HuH-7 (cell line): ENCODE results near the gene C16orf54.
A peak's percentile ranks its signal among the peaks of the same experiment; 100 is the strongest.
"Not testable (repeated sequence)": the region's sequence is repeated elsewhere in the genome, so short reads cannot be mapped to it uniquely, and the experiment has no call there.

Experiments
- DNase-seq: peaks from one replicate; pipeline ENCODE4 v3.0.0; 2011; ENCODE audit warnings: low spot score

Gene C16orf54

DNA sequence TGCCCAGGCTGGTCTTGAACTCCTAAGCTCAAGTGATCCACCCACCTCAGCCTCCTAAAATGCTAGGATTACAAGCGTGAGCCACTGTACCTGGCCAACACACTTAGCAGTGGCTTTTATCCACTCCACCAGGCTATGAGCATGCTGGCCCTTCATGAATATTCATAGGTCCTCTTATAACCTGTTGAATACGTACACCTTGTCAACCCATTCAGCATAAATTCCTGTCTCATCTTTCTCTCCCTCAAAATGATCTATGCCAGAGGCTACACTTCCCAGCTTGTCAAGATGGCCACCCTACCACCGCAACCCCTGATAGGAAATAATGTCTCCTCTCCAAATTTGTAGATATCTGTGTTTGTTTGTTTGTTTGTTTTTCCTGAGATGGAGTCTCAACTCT is 21.3 kb upstream of the C16orf54 start:
- DNase-seq = no peak

- DNase-seq = no peak
Observed at GRCh38 chr16:29766571-29766970, 20.8 kb upstream of the C16orf54 start.

- peak; percentile 76 for DNase-seq
Observed at GRCh38 chr16:29765167-29766032, 19.6 kb upstream of the C16orf54 start.

DNA sequence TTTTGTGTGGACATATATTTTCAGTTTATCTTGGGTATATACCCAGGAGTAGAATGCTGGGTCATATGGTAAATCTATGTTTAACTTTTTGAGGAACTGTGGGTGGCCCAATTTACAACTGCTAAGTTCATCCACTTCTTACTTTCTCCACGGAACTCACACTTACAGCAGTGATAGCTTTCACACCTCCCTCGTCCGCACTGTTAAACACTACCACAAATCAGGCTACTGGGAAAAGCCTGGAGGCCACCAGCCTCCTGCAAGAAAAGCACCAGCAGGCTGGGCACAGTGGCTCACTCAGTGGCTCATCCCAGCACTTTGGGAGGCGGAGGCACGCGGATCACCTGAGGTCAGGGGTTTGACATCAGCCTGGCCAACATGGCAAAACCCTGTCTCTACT is 17.5 kb upstream of the C16orf54 start:
- no peak for DNase-seq

DNA sequence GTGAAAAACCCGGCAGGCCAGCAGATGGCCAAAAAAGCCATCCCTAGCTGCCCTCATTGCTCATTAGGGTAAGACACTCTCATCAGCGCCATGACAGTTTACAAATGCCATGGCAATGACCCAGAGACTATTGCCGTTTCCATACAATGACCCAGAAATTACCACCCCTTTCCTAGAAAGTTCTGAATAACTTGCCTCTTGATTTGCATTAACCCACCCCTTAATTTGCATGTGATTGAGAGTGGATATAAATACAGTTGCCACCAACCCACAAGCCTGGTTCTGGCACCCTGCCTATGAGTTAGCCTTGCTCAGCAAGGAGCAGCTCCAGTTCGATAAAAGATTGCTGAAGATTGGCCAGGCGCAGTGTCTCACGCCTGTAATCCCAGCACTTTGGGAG is 16.1 kb upstream of the C16orf54 start:
- no peak for DNase-seq

- not testable (repeated sequence) for DNase-seq
Observed at GRCh38 chr16:29761280-29761651, 15.5 kb upstream of the C16orf54 start.

DNA sequence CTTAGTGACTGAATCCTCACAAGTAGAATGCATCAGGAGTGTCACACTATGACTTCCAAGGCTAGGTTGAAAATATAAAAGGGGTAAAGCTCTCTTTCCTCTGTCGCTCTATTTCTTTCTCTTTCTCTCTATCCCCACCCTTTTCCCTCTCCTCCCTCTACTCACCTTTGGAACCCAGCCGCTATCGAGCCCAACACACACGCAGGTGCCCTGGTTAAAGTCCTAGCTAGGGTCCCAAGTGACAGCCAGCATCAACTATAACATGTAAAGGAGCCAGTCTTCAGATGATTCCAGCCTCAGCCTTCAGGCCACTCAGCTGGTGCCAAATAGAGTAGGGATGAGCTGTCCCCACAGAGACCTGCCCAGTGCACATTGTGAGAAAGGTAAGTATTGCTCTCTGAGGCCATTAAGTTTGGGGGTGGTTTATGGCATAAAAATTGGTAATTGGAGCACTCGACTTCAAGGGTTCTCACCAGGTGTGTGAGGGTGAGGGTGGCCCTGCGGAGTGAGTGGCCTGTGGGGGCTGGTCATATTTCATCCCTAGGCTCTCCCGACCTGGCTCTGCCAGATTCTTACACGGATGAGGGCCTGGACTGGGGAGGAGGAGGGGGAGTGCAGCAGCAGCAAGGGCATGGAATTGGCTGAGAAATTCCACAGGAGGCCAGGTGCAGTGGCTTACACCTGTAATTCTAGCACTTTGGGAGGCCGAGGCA is 14.9 kb upstream of the C16orf54 start:
- DNase-seq = no peak

DNA sequence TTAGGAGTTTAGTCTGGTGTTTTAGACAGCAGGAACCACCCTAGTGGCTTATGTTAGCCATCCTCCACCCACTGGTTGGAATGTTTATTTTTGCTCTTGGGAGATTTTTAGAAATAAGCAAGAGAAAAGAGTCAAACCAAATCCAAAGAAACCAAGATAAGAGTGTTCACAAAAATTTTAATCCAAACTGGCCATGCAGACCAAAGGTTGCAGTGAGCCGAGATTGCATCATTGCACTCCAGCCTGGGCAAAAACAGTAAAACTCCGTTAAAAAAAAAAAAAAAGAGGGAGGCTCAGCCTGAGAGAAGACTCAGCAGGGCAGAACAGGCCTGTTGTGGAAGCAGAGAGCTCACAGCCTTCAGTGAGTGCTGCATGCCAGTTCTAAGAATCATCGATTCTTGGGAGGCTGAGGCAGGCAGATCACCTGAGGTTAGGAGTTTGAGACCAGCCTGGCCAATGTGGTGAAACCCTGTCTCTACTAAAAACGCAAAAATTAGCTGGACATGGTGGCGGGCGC is 12.2 kb upstream of the C16orf54 start:
- DNase-seq = peak; percentile 34

DNA sequence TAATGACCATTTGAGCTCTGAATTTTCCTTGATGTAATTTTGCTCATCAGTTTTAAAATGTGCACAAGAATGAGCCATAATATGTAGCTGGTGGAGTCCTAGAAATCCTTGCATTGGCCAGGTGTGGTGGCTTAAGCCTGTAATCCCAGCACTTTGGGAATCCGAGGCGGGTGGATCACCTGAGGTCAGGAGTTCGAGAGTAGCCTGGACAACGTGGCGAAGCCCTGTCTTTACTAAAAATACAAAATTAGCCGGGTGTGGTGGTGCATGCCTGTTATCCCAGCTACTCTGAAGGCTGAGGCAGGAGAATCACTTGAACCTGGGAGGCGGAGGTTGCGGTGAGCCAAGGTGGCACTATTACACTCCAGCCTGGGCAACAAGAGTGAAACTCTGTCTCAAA is 11.3 kb upstream of the C16orf54 start:
- not testable (repeated sequence) for DNase-seq

- no peak for DNase-seq
Observed at GRCh38 chr16:29756654-29757053, 10.9 kb upstream of the C16orf54 start.

DNA sequence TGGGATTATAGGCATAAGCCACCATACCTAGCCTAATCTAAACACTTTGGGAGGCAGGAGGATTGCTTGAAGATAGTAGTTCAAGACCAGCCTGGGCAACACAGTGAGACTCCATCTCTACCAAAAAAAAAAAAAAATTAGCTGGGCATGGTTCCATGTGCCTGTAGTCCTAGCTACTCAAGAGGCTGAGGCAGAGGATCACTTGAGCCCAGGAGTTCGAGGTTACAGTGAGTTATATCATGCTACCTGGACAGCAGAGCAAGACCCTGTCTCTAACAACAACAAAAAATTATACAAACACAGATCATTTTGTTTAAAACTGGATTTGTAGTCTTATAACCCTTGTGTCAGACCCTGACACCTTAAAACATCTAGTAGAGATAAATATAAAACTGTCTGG is 7.7 kb upstream of the C16orf54 start:
- no peak for DNase-seq

- not testable (repeated sequence) for DNase-seq
Observed at GRCh38 chr16:29748760-29749149, 3.0 kb upstream of the C16orf54 start.

GRCh38 chr16:29747947-29748759 is 2.4 kb upstream of the C16orf54 start:
- no peak for DNase-seq

GRCh38 chr16:29746518-29746917 is 728 bp upstream of the C16orf54 start:
- not testable (repeated sequence) for DNase-seq

GRCh38 chr16:29745121-29745852 is 503 bp downstream of the C16orf54 start:
- DNase-seq = no peak

DNA sequence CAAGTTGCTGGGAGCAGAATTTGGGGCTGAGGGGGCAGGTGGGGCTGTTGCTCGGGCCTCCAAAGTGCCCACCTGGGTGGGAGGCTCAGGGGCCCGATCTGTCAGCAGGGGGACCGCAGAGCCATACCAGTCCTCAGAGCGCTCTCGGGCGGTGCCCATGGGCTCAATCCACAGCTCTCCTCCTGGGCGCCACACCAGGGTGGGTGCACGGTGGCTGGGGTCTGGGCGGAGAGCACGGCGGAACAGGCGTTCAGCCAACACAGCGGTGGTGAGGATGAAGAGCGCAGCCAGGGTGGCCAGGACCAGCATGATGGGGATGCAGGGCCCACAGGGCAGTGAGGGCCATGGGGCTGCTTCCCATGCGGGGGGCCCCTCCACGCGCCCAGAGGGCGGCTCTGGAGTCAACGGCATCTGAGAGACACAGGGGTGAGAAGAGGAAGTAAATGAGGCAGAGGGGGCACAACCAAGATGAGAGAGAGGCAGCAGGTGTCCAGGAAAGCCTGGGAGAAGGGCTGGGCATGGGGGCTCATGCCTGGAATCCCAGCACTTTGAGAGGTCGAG is 1.2 kb downstream of the C16orf54 start:
- no peak for DNase-seq

GRCh38 chr16:29743827-29744531 is 1.8 kb downstream of the C16orf54 start:
- no peak for DNase-seq

GRCh38 chr16:29743475-29743826 is 2.3 kb downstream of the C16orf54 start:
- no peak for DNase-seq

DNA sequence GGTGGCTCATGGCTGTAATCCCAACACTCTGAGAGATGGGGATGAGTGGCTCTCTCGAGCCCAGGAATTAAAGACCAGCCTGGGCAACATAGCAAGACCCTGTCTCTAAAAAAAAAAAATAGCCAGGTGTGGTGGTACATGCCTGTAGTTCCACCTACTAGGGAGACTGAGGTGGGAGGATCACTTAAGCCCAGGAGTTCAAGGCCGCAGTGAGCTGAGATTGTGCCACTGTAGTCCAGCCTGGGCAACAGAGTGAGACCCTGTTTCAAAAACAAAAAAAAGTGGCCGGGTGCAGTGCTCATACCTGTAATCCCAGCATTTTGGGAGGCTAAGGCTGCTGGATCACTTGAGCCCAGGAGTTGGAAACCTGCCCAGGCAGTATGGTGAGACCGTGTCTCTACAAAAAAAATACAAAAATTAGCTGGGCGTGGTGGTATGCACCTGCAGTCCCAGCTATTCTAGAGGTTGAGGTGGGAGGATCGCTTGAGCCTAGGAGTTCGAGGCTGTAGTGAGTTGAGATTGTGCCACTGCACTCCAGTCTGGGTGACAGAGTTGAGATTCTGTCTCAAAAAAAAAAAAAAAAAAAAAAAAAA is 3.0 kb downstream of the C16orf54 start:
- no peak for DNase-seq

GRCh38 chr16:29740630-29741015 is 5.2 kb downstream of the C16orf54 start:
- DNase-seq = not testable (repeated sequence)
